ENCODE results near the gene SERGEF. TPM values are rescaled to one million over a fixed set of nuclear protein-coding genes. Genes with fewer than 3 reads are reported as not detected.

Gene SERGEF
- total RNA-seq, 1 experiment from 2014 or later, result 19.0 TPM

DNA sequence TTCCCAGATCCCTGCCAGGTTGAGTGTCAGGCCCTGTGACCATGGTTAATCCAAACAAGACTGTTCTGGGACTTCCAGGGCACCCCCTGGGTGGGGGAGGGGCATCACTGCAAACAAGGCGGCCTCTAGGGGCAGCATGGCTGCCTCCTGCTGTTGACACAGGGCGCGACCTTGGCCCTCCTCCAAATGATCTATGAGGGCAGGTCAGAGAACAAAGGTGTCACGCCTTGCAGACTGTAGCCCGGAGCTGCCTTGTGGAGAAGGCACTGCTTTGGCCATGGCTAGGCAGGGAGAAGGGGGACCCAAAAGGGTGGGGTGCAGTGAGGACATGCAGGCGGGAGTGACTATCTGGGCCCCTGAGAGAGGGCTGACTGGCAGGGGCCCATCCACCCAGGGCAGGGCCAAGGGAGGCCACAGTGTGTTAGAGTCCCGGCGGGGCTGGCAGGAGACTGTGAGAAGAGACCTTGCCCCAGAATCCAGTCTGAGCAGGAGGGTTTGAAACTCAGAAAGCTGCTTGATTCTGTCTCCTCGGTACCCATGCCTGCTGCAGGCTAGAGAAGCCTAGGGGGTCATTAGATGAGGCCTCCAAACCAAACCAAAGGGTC is 242.7 kb downstream of the SERGEF start:
- H3K4me3 ChIP-seq, result no peak overlapping the region
- no peaks in the 10 kb centered on the region for H3K27me3 ChIP-seq
- DNase-seq, result peak; percentile 6
- H3K36me3 ChIP-seq, result no peaks in the 10 kb centered on the region
- no peaks in the 10 kb centered on the region for H3K9me3 ChIP-seq

DNA sequence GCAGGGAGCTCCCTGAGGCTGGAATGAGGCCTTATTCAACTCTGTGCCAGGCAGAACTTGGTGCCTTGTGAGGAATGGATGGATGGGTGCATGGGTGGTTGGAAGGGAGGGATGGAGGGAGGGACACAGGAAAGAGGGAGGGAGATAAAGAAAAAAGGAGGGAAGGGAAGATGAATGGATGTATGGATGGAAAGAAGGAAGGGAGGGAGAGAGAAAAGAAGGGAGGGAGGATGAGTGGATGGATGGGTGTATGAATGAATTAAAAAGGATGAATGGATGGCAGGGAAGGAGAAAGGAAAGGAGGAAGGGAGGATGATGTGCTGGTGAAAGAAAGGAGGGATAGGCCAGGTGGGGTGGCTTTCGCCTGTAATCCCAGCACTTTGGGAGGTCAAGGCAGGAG is 243.6 kb downstream of the SERGEF start:
- no peaks in the 10 kb centered on the region for H3K9me3 ChIP-seq
- H3K27me3 ChIP-seq, result no peaks in the 10 kb centered on the region
- no peaks in the 10 kb centered on the region for H3K36me3 ChIP-seq

GRCh38 chr11:17768547-17768946 is 244.3 kb downstream of the SERGEF start:
- Histone ChIP-seq H3K36me3 (no peaks in the 10 kb centered on the region), H3K9me3 (no peaks in the 10 kb centered on the region), H3K27me3 (no peaks in the 10 kb centered on the region), H3K4me3 (no peak overlapping the region)
- no peak for DNase-seq

More for the DNA sequence above, 243.6 kb downstream of the SERGEF start:
- no peak for DNase-seq
- H3K4me3 ChIP-seq, result no peak overlapping the region

- DNase-seq, result no peak
- H3K9me3 ChIP-seq, result no peaks in the 10 kb centered on the region
- no peak overlapping the region for H3K4me3 ChIP-seq
These were observed 244.9 kb downstream of the SERGEF start for GRCh38 chr11:17767914-17768313.

GRCh38 chr11:17767301-17767885 is 245.5 kb downstream of the SERGEF start:
- Histone ChIP-seq H3K4me3 (no peak overlapping the region), H3K9me3 (no peaks in the 10 kb centered on the region), H3K27me3 (no peaks in the 10 kb centered on the region), H3K36me3 (no peaks in the 10 kb centered on the region)
- no peak for DNase-seq

More at GRCh38 chr11:17767914-17768313, 244.9 kb downstream of the SERGEF start:
- no peaks in the 10 kb centered on the region for H3K27me3 ChIP-seq
- no peaks in the 10 kb centered on the region for H3K36me3 ChIP-seq

DNA sequence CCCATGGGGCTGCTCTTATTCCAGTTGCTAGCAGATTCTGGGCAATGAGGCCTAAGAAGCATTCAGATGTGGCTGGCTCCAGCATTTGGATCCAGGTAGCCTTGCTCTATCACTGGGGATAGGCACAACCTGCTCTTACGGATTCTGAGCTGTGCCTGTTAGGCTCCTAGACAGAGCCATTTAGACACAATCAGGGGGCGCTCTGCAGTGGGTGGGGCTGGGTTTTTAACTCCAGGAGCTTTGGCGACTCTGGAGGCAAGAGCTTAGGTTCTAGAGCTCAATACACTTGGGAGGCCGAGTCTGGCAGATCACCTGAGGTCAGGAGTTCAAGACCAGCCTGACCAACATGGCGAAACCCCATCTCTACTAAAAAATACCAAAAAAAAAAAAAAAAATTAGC is 246.3 kb downstream of the SERGEF start:
- H3K27me3 ChIP-seq, result no peaks in the 10 kb centered on the region
- H3K9me3 ChIP-seq, result no peaks in the 10 kb centered on the region
- DNase-seq, result no peak
- no peak overlapping the region for H3K4me3 ChIP-seq
- H3K36me3 ChIP-seq, result no peaks in the 10 kb centered on the region

GRCh38 chr11:17766073-17766359 is 246.8 kb downstream of the SERGEF start:
- Histone ChIP-seq H3K27me3 (no peaks in the 10 kb centered on the region), H3K9me3 (no peaks in the 10 kb centered on the region), H3K36me3 (no peaks in the 10 kb centered on the region), H3K4me3 (no peak overlapping the region)
- no peak for DNase-seq

- no peaks in the 10 kb centered on the region for H3K9me3 ChIP-seq
- H3K27me3 ChIP-seq, result no peaks in the 10 kb centered on the region
- DNase-seq, result no peak
These were observed 247.3 kb downstream of the SERGEF start for GRCh38 chr11:17765356-17766072.

DNA sequence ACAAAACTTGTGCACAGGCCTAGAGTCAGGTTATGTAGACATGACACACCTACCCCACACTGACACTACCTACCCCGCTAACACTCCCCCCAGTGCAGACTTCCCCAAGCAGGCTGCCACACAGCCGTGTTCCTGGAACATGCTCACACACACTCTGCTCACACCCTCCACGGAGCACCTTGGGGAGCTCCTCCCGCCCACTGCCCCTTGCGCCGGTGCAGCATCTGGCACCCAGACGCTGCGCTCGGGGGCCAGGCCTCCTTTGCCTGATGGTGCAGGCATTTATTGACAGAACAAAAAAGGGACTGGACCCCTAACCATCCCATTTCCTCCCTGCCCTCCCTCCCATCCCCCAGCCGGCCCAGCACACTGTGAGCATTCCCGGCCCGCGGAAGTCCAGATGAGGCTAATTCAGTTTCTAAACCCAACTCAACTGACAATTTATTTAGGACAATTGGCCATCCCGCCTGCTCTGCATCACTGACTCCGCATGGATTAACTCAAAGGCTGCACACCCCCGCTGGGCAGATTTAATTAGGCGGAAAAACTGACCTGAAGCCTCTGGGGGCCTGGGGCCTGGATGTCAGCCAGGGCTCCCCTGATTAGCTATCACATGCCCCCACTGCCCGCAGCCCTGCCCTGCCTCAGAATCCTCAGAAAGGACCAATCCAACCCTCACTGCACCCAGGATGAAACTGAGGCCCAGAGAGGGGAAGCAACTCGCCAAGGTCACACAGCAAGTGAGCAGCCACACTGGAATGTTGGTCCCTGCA is 248.2 kb downstream of the SERGEF start:
- Histone ChIP-seq H3K4me3 (no peak overlapping the region), H3K36me3 (no peaks in the 10 kb centered on the region), H3K27me3 (no peaks in the 10 kb centered on the region), H3K9me3 (no peaks in the 10 kb centered on the region)
- DNase-seq, result no peak

More at GRCh38 chr11:17765356-17766072, 247.3 kb downstream of the SERGEF start:
- Histone ChIP-seq H3K4me3 (no peak overlapping the region), H3K36me3 (no peaks in the 10 kb centered on the region)

DNA sequence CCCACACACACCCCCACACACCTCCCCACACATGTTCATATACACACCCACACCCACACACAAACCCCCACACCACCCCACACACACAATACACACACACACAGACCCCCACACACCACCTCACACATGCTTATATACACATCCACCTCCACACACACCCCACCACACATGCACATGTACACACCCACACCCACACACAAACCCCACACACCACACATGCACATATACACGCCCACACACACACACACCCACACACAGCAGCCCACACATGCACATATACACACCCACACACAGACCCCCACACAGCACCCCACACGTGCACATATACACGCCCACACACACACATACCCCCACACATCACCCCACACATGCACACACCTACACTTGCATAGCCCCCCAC is 249.1 kb downstream of the SERGEF start:
- Histone ChIP-seq H3K9me3 (no peaks in the 10 kb centered on the region), H3K4me3 (no peak overlapping the region), H3K36me3 (no peaks in the 10 kb centered on the region), H3K27me3 (no peaks in the 10 kb centered on the region)
- DNase-seq, result no peak

GRCh38 chr11:17763244-17763643 is 249.6 kb downstream of the SERGEF start:
- no peak for DNase-seq
- no peaks in the 10 kb centered on the region for H3K27me3 ChIP-seq
- no peak overlapping the region for H3K4me3 ChIP-seq
- H3K9me3 ChIP-seq, result no peaks in the 10 kb centered on the region
- H3K36me3 ChIP-seq, result no peaks in the 10 kb centered on the region

DNA sequence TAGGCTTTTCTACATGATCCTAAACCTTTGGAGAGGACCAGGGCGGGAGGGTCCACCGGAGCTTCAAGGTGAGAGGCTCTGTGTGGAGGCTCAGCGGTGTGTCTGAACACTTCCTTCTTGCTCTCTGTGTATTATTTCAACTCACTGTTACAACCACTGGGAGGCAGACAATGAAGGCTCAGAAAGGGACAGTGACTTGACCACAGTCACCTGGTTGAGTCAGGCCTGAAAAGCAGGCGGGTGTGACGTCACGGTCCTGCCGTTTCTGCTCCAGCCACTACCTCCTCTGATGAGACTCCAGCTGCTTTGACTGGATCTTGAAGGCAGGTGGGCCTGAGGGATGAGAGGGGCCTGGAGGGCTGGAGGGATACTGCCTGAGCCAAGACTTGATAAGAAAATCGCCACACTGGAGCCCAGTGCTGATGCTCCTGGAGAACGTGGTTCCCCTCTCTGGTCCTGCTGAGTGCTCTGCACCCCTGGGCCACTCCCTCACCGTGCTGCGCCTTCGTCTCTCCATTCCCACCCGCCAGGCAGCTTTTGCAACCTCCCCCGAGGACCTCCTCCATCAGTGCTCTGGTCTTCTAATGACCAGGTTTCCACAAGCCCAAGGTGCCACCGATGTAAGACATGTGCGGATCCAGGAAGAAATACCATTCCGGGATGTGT is 250.4 kb downstream of the SERGEF start:
- DNase-seq, result no peak
- H3K9me3 ChIP-seq, result no peaks in the 10 kb centered on the region
- H3K36me3 ChIP-seq, result no peaks in the 10 kb centered on the region
- H3K4me3 ChIP-seq, result no peak overlapping the region
- no peaks in the 10 kb centered on the region for H3K27me3 ChIP-seq

GRCh38 chr11:17760102-17761029 is 252.5 kb downstream of the SERGEF start:
- peak; percentile 13 for DNase-seq
- H3K27me3 ChIP-seq, result no peaks in the 10 kb centered on the region

GRCh38 chr11:17755891-17756290 is 257.0 kb downstream of the SERGEF start:
- Histone ChIP-seq H3K4me3 (no peak overlapping the region), H3K9me3 (no peaks in the 10 kb centered on the region), H3K36me3 (no peaks in the 10 kb centered on the region), H3K27me3 (no peaks in the 10 kb centered on the region)
- DNase-seq, result no peak

More at GRCh38 chr11:17760102-17761029, 252.5 kb downstream of the SERGEF start:
- Histone ChIP-seq H3K4me3 (no peak overlapping the region), H3K36me3 (no peaks in the 10 kb centered on the region), H3K9me3 (no peaks in the 10 kb centered on the region)

GRCh38 chr11:17753641-17754040 is 259.2 kb downstream of the SERGEF start:
- Histone ChIP-seq H3K27me3 (no peaks in the 10 kb centered on the region), H3K36me3 (no peaks in the 10 kb centered on the region), H3K4me3 (no peak overlapping the region), H3K9me3 (no peaks in the 10 kb centered on the region)
- no peak for DNase-seq

DNA sequence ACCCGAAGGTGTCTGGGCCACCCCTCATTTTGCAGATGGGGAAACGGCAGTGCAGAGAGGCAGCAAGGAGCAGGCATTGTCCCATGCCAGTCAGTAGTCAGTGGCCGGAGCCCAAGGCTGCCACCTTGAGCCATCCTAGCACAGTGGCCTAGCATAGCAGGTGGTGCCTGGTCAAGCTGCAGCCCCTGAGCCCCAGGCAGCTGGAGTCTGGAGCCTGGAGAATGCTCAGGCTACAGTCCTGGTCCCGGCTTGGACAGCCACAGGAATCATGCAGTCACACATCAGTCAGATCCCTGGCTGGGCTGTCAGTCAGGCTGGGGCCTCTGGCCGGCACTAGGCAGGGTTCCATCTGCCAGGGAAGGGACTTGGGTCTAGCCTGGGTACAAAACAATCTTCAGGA is 259.7 kb downstream of the SERGEF start:
- DNase-seq, result no peak
- no peak overlapping the region for H3K4me3 ChIP-seq
- H3K36me3 ChIP-seq, result no peaks in the 10 kb centered on the region
- H3K9me3 ChIP-seq, result no peaks in the 10 kb centered on the region
- H3K27me3 ChIP-seq, result no peaks in the 10 kb centered on the region
